AG04450 (cell line): ENCODE data around the gene SMPD3. TPM values are rescaled to one million over a fixed set of nuclear protein-coding genes. Genes with fewer than 3 reads are reported as not detected.

Experiments used
- CTCF ChIA-PET: fragments of 300-600, 350-600 bp; formaldehyde crosslinking; extraction: SDS; loops from one replicate; lab custom pipeline; 2022; ENCODE audit warnings: antibody characterized with exemption, inconsistent platforms; lab: Charles Lee
- POLR2A ChIA-PET: fragments of 350-600 bp; formaldehyde crosslinking; extraction: SDS; loops from one replicate; lab custom pipeline; 2021; ENCODE audit warnings: antibody characterized with exemption, inconsistent platforms; lab: Yijun Ruan, JAX
- DNase-seq: peaks from one replicate; pipeline ENCODE4 v3.0.0-alpha.2; 2011; ENCODE audit warnings: low read depth, low spot score
- H3K27ac ChIP-seq: one replicate; pipeline ENCODE4 v1.5.1; 2012; ENCODE audit warnings: low read depth, low read length, control low read depth
- H3K27me3 ChIP-seq: one replicate; pipeline ENCODE4 v1.6.0; 2012; ENCODE audit warnings: low read length; ENCODE audit not compliant: control insufficient read depth, insufficient read depth
- H3K4me3 ChIP-seq: 2 replicates; pipeline ENCODE4 v1.5.1; 2011; ENCODE audit warnings: mild to moderate bottlenecking, low read depth, low read length, control low read depth
- H3K9me3 ChIP-seq: 2 replicates; pipeline ENCODE4 v1.5.1; 2012; ENCODE audit warnings: low read length; ENCODE audit not compliant: control insufficient read depth, insufficient read depth
- CTCF ChIP-seq: IDR thresholded peaks from 2 replicates; pipeline ENCODE4 v1.5.1; 2011; ENCODE audit warnings: low read depth, low read length, control low read depth, inconsistent platforms
- polyA plus RNA-seq: library from polyadenylated mRNA; depleted of rRNA; stranded (reverse); fragments of >200 nt; gene quantifications from 2 replicates; pipeline ENCODE4 v1.2.3, GENCODE V29; 2011

Gene SMPD3
- polyA plus RNA-seq, 1 experiment = not detected

- H3K27me3 ChIP-seq = peaks cover 15% of the 10 kb centered on the region
- TF ChIP-seq CTCF = no peak
- no peak overlapping the region for H3K27ac ChIP-seq
- DNase-seq = no peak
- CTCF ChIA-PET = no interaction called here
- H3K4me3 ChIP-seq = no peak overlapping the region
- POLR2A ChIA-PET = no interaction called here
- H3K9me3 ChIP-seq = peaks cover 6% of the 10 kb centered on the region; the same call in 1 of the 2 replicates
Observed at GRCh38 chr16:68446681-68447652, 1.3 kb downstream of the SMPD3 start.

DNA sequence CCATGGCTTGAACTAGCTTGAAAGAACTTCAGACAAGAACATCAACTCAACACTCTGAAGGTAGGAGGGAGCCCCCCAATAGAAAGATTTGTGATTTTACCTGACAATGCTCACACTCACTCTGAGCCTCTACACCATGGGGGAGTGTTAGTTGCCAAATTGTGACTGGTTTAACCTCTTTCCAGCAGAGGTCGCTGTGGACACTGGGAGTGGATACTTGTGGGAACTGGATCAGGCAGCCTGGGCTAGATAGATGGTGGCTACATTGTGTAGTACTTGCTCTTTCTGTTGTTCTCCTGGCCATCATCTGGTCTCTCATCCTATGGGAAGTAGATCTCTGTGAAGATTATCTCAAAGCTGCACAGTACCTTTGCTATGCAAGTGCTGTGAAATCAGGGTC, 2.9 kb downstream of the SMPD3 start:
- peaks cover 15% of the 10 kb centered on the region for H3K27me3 ChIP-seq
- DNase-seq = no peak
- no peak overlapping the region for H3K4me3 ChIP-seq
- peak; percentile 15; the same call in 1 of the 2 replicates for TF ChIP-seq CTCF
- H3K9me3 ChIP-seq = peaks cover 6% of the 10 kb centered on the region; the same call in 1 of the 2 replicates
- no peak overlapping the region for H3K27ac ChIP-seq
- POLR2A ChIA-PET = no interaction called here
- CTCF ChIA-PET = no interaction called here

DNA sequence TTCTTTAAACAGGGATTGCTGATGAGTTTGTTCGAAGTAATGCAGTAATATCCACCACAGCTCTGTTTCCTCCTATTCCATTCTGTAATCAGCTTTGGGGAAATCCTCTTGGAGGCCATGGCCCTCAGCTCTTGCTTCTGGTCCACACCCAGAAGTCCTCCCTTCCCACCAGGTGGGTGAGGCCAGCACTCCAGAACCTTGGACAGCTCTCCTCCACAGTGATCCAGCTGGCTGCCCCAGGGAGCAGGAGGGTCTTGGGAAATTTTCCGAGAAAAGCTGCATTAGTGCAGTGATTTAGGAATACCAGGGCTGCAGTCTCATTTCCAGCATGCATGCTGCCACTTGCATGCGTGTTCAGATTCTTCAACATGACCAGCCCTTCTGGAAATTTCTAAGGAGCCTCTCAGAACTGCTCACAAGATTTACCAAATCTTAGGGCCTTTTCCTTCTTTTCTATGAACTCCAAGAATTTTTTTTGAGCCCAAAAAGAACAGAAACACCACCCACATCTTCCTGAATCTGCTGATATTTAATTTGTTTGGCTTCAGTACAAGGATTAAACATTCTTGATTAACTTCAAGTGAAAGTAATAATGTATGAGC, 4.2 kb downstream of the SMPD3 start:
- CTCF ChIA-PET = interaction anchor here (0.6 to 1.6 kb wide), 3 partner anchors 12 to 348 kb away, joined by 5 read pairs; no protein-coding TSS in a partner anchor
- H3K27me3 ChIP-seq = peaks cover 15% of the 10 kb centered on the region
- peaks cover 6% of the 10 kb centered on the region; the same call in 1 of the 2 replicates for H3K9me3 ChIP-seq
- POLR2A ChIA-PET = no interaction called here
- H3K27ac ChIP-seq = no peak overlapping the region
- DNase-seq = no peak
- no peak for TF ChIP-seq CTCF
- H3K4me3 ChIP-seq = no peak overlapping the region

DNA sequence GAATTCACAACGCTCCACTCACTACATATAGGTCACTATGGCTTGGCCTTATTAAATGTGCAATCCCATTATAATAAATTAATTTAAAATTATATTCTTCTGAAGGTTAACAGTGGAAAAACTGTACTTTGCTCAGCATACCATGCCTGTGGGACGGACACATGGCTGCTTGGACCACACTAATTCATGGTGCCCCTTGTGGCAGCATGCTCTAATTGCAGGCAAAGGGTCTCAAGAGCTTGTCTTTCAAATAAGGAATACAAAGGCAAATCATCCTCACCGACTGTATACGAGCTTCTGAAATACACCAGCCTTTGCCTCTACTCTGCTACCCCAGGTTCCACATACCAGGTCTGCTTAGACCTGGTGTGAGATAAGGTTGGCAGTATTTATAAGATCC, 11.7 kb downstream of the SMPD3 start:
- DNase-seq = no peak
- Histone ChIP-seq H3K27ac (no peak overlapping the region), H3K27me3 (no peaks in the 10 kb centered on the region), H3K4me3 (no peak overlapping the region), H3K9me3 (0 out of 2 replicates have a peak, but pooled peaks cover 6% of the 10 kb centered on the region)
- peak; percentile 23; the same call in 1 of the 2 replicates for TF ChIP-seq CTCF
- POLR2A ChIA-PET = no interaction called here
- CTCF ChIA-PET = no interaction called here
